KMS-11 (cell line): ENCODE data around the gene C9orf50.
A peak's percentile ranks its signal among the peaks of the same experiment; 100 is the strongest.

ENCODE experiments used
- H2AFZ ChIP-seq: fragments of 200-600 bp; sonication (generic); 2 replicates; pipeline ENCODE4 v1.6.1; 2016; ENCODE audit warnings: antibody characterized with exemption, mixed run types, low read depth
- H3K27ac ChIP-seq: fragments of 200-600 bp; sonication (generic); 2 replicates; pipeline ENCODE4 v1.6.1; 2016; ENCODE audit warnings: mild to moderate bottlenecking, mixed run types
- H3K27me3 ChIP-seq: fragments of 200-600 bp; sonication (generic); 2 replicates; pipeline ENCODE4 v1.6.1; 2017; ENCODE audit warnings: mild to moderate bottlenecking, low read depth, mixed run types, moderate library complexity; ENCODE audit not compliant: insufficient read depth
- H3K36me3 ChIP-seq: fragments of 200-600 bp; sonication (generic); 2 replicates; pipeline ENCODE4 v1.6.1; 2017; ENCODE audit warnings: mild to moderate bottlenecking, mixed run types; ENCODE audit not compliant: insufficient read depth
- H3K4me1 ChIP-seq: fragments of 200-600 bp; sonication (generic); 2 replicates; pipeline ENCODE4 v1.6.1; 2016; ENCODE audit warnings: mild to moderate bottlenecking, low read depth, mixed run types; ENCODE audit not compliant: poor library complexity, severe bottlenecking
- H3K4me2 ChIP-seq: fragments of 200-600 bp; sonication (generic); 2 replicates; pipeline ENCODE4 v1.7.0; 2016; ENCODE audit warnings: mild to moderate bottlenecking, mixed run types
- H3K4me3 ChIP-seq: fragments of 200-600 bp; sonication (generic); IDR thresholded peaks from 2 replicates; pipeline ENCODE4 v1.6.1; 2017; ENCODE audit warnings: low read depth, low read length, mixed read lengths; ENCODE audit not compliant: insufficient read depth
- H3K79me2 ChIP-seq: fragments of 200-600 bp; sonication (generic); 2 replicates; pipeline ENCODE4 v1.6.1; 2016; ENCODE audit warnings: low read depth, mixed run types; ENCODE audit not compliant: insufficient read depth
- H3K9ac ChIP-seq: fragments of 200-600 bp; sonication (generic); 2 replicates; pipeline ENCODE4 v1.6.1; 2016; ENCODE audit warnings: mild to moderate bottlenecking, mixed run types
- H4K20me1 ChIP-seq: fragments of 200-600 bp; sonication (generic); 2 replicates; pipeline ENCODE4 v1.6.1; 2016; ENCODE audit warnings: mild to moderate bottlenecking, mixed run types; ENCODE audit not compliant: insufficient read depth
- TF ChIP-seq, protein P1 (sequence below): fragments of 200-600 bp; sonication (generic); conservative IDR thresholded peaks from 2 replicates; pipeline ENCODE4 v1.6.1; 2017; ENCODE audit warnings: low read depth, mild to moderate bottlenecking, antibody characterized with exemption, low read length, moderate library complexity, mixed read lengths

C9orf50 gene

DNA sequence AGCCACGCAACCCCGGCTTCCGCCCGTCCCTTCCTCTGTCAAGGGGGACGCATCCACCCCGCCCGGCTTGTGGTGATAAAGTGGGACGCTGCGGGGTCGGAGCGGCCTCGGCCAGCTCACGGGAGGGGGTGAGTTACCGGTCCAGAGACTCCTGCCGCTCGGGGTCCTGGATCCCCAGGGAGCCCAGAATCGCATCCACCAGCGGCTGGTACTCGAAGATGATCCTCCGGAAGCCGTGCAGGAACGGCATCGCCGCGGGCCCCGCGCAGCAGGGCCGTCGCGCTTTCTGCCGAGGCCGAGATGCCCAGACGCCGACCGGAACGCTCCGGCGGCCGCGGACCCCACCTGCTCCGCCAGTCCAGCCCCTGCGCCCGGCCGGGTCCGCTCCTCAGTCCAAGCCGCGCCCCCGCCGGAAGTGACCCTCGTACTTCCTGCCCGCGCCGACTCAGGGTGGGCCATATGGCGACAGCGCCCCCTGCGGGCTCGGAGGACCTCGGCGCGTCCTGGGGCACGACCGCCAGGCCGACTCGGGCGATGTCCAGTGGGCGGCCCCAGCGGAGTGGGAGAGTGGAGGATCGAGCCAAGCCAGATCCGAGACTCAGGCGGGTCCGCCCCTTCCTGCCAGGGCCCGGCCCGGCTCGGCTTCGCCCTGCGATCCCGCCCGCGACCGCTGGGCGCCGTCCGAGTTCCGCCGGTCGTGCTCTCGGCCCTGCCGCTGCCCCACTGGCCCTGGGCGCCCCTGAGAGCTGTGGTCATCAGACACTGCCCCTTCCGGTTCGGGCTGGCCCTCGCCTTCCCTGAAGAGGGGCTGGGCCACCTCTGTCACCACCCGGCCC is 21.1 kb upstream of the C9orf50 start, which contains the start of gene ASB6:
TSS of gene ASB6 (minus strand) at position 402 of the 836 bp plus-strand sequence. CDS start at position 250, 152 bp downstream.
- Histone ChIP-seq H3K4me2 (peak within 1 kb of the TSS; percentile 88), H3K4me1 (no peaks in the 10 kb centered on the region), H3K27me3 (peaks cover 16% of the 10 kb centered on the region; the same call in 1 of the 2 replicates), H3K79me2 (peaks cover 18% of the 10 kb centered on the region; the same call in 1 of the 2 replicates), H2AFZ (peak within 1 kb of the TSS; percentile 98), H3K9ac (peak within 1 kb of the TSS; percentile 37; the same call in 1 of the 2 replicates), H3K4me3 (no peak within 1 kb of the TSS), H3K27ac (no peak within 1 kb of the TSS), H4K20me1 (no peaks in the 10 kb centered on the region), H3K36me3 (no peaks in the 10 kb centered on the region)
- TF ChIP-seq, protein P1, sequence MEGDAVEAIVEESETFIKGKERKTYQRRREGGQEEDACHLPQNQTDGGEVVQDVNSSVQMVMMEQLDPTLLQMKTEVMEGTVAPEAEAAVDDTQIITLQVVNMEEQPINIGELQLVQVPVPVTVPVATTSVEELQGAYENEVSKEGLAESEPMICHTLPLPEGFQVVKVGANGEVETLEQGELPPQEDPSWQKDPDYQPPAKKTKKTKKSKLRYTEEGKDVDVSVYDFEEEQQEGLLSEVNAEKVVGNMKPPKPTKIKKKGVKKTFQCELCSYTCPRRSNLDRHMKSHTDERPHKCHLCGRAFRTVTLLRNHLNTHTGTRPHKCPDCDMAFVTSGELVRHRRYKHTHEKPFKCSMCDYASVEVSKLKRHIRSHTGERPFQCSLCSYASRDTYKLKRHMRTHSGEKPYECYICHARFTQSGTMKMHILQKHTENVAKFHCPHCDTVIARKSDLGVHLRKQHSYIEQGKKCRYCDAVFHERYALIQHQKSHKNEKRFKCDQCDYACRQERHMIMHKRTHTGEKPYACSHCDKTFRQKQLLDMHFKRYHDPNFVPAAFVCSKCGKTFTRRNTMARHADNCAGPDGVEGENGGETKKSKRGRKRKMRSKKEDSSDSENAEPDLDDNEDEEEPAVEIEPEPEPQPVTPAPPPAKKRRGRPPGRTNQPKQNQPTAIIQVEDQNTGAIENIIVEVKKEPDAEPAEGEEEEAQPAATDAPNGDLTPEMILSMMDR: peak; percentile 88

DNA sequence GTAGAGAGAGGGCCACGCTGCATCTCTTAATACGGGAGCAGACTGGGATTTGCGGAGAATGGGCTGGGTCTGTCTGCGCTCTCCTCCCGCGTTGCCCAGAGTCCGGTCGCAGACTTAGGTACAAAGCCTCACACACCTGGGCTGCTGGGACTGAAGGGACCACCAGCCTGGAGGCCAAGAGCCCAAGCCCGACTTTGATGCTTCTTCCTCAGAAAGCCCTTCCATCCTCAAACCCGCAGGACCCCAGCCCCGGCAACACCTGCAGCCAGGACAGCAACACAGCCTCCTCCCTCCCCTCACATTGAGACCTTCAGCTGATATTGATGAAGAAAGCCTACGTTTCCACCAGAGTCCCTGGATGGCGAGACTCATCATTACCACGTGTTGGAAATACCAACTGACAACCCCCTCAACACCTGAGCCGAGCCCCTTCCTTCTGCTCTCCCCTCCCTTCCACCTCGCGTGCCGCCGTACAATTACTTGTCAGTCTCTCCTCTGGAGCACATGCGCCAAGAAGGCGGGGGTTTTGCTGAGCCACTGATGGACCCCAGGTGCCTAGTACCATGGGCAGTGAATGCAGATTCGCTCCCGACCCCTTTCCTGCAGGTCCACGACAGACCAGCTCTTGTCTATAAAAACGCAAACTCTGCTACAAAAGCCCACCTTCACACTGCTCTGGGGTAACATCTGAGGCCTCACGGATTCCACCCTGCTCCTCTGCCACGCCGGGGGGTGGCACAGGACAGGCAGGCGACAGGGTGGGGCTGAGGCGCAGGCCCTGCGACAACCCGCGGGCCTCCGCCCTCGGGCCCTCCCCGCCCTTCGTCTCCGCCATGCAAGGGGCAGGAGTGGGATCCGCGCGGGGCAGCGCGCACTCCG is 20.2 kb upstream of the C9orf50 start:
- H3K36me3 ChIP-seq: no peaks in the 10 kb centered on the region
- H3K4me3 ChIP-seq: no peak overlapping the region
- peak overlapping the region; percentile 37; the same call in 1 of the 2 replicates for H3K9ac ChIP-seq
- H4K20me1 ChIP-seq: no peaks in the 10 kb centered on the region
- H3K4me2 ChIP-seq: peak overlapping the region; percentile 58
- TF ChIP-seq, protein P1: no peak
- no peak overlapping the region for H3K27ac ChIP-seq
- peaks cover 18% of the 10 kb centered on the region; the same call in 1 of the 2 replicates for H3K79me2 ChIP-seq
- H3K4me1 ChIP-seq: no peaks in the 10 kb centered on the region
- peaks cover 10% of the 10 kb centered on the region; the same call in 1 of the 2 replicates for H3K27me3 ChIP-seq
- H2AFZ ChIP-seq: peak overlapping the region; percentile 98

DNA sequence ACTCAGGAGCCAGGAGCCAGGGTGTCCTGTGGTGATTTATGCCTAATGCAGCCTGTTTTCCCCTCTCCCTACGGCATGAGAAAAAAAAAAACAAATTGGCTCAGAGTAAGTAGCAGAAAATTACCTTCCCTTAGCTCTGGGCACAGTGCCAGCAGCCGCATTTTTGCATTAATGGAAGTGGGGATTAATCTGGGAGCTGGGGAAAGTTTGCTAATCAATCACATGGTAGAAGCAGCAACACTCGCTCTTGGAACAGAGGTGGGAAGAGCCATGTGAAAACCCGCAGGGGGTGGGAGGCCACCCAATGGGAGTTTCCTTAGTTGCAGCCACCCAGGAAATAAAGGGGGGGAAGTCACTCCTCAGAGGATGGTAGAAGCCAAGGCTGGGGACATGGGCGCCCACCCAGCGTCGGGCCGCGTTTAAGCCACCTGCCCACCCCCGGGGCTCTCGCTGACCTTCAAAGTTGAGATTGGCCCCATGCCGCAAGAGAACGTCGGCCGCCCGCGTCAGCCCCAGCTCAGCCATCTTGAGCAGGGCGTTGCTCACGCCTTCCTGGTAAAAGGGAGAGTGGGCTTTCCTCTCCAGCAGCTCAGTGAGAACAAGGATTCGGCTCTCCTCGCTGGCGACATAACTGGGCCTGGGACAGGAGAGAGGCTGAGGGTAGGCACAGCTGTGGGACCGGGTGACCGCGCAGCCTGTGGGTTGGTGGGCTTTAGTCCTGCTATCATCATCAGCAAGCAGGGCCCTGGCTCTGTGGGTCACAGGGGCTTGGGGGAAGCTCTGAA is 19.4 kb upstream of the C9orf50 start:
- no peaks in the 10 kb centered on the region for H3K4me1 ChIP-seq
- no peak overlapping the region for H3K27ac ChIP-seq
- no peaks in the 10 kb centered on the region for H3K36me3 ChIP-seq
- H3K4me2 ChIP-seq: peak overlapping the region; percentile 58; the same call in 1 of the 2 replicates
- no peak overlapping the region for H3K4me3 ChIP-seq
- TF ChIP-seq, protein P1: no peak
- no peak overlapping the region for H2AFZ ChIP-seq
- no peak overlapping the region for H3K9ac ChIP-seq
- H3K79me2 ChIP-seq: peaks cover 18% of the 10 kb centered on the region; the same call in 1 of the 2 replicates
- H4K20me1 ChIP-seq: no peaks in the 10 kb centered on the region
- peaks cover 8% of the 10 kb centered on the region; the same call in 1 of the 2 replicates for H3K27me3 ChIP-seq

DNA sequence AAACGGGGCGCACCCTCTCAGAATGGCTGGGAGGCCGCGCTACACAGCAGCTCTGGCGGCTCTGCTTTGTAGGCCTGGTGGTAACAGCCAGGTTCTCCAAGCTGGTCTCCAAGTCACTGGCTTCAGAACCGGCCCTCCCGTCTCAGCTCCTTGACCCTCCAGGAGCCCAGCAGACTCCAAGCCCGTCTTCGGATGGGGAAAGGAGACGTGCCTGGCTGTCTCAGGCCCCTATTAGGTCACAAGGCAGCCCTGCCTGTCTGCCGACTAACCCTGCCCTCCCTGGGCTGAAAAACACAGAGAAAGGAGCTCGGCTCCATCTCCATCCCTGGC is 18.8 kb upstream of the C9orf50 start:
- peaks cover 18% of the 10 kb centered on the region; the same call in 1 of the 2 replicates for H3K79me2 ChIP-seq
- no peaks in the 10 kb centered on the region for H4K20me1 ChIP-seq
- no peak overlapping the region for H3K27ac ChIP-seq
- no peak overlapping the region for H2AFZ ChIP-seq
- TF ChIP-seq, protein P1: no peak
- H3K4me2 ChIP-seq: 0 out of 2 replicates have a peak overlapping the region, but pooled peaks have one; percentile 58
- H3K36me3 ChIP-seq: no peaks in the 10 kb centered on the region
- H3K27me3 ChIP-seq: peaks cover 3% of the 10 kb centered on the region; the same call in 1 of the 2 replicates
- no peak overlapping the region for H3K4me3 ChIP-seq
- H3K9ac ChIP-seq: no peak overlapping the region
- no peaks in the 10 kb centered on the region for H3K4me1 ChIP-seq
